ENCODE measurements around the gene PARD3.

PARD3 gene

DNA sequence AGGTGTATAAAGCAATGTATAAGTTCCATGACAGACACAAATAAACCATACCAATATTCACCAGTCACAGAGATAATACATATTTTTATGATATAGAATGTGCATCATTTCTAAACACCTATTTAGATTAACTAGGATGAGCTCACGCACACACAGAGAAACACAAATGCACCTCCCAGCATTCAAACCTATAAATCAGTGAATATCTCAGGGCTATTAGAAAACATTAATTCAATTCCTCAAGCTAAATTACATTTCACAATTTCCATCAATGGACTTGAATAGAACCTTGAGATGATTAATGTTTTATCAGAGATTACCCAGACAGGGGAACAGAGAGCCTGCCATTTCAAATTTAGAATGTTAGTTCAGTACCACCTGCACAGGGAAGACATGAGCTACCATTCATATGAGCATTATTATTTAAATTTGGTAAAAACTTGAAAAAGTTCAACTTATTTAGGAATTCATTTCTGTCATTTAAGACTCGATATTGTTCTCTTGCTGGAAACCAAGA is 221.7 kb downstream of the PARD3 start:
- Histone ChIP-seq H3K27me3 (replicated peaks; ENCODE audit: control insufficient read depth, insufficient read depth, low read length) (no peaks in the 10 kb centered on the region; the same call in 1 of the 2 replicates), H3K36me3 (ENCODE audit: control insufficient read depth, insufficient read depth, low read length) (no peaks in the 10 kb centered on the region), H3K4me3 (replicated peaks; ENCODE audit: low read depth, low read length) (no peak overlapping the region)
- no peak for TF ChIP-seq CTCF (IDR thresholded peaks at IDR 0.05; ENCODE audit: insufficient read depth, low read length, poor library complexity, severe bottlenecking)
- no peak for DNase-seq (ENCODE audit: extremely low read depth, insufficient read length)

- no peak for DNase-seq (ENCODE audit: extremely low read depth, insufficient read length)
- no peaks in the 10 kb centered on the region for H3K36me3 ChIP-seq (ENCODE audit: control insufficient read depth, insufficient read depth, low read length)
- H3K27me3 ChIP-seq (replicated peaks; ENCODE audit: control insufficient read depth, insufficient read depth, low read length): no peaks in the 10 kb centered on the region; the same call in 1 of the 2 replicates
- no peak overlapping the region for H3K4me3 ChIP-seq (replicated peaks; ENCODE audit: low read depth, low read length)
- TF ChIP-seq CTCF (IDR thresholded peaks at IDR 0.05; ENCODE audit: insufficient read depth, low read length, poor library complexity, severe bottlenecking): no peak
These were observed 224.3 kb downstream of the PARD3 start for GRCh38 chr10:34590793-34591192.

DNA sequence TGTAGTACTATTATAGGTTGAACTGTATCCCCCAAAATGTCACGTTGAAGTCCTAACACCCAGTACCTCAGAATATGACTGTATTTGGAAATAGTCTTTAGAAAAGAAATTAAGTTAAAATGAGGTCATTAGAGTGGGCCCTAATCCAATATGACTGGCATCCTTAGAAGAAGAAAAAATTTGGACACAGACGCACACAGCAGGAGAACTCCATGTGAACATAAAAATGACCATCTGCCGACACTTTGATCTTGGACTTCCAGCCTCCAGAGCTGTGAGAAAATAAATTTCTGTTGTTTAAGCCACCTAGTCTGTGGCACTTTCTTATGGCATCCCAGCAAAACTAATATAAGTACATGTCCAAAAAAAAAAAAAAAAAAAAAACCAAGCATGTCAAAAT is 225.8 kb downstream of the PARD3 start:
- Histone ChIP-seq H3K27me3 (replicated peaks; ENCODE audit: control insufficient read depth, insufficient read depth, low read length) (no peaks in the 10 kb centered on the region; the same call in 1 of the 2 replicates), H3K36me3 (ENCODE audit: control insufficient read depth, insufficient read depth, low read length) (no peaks in the 10 kb centered on the region), H3K4me3 (replicated peaks; ENCODE audit: low read depth, low read length) (no peak overlapping the region)
- TF ChIP-seq CTCF (IDR thresholded peaks at IDR 0.05; ENCODE audit: insufficient read depth, low read length, poor library complexity, severe bottlenecking): no peak
- no peak for DNase-seq (ENCODE audit: extremely low read depth, insufficient read length)

DNA sequence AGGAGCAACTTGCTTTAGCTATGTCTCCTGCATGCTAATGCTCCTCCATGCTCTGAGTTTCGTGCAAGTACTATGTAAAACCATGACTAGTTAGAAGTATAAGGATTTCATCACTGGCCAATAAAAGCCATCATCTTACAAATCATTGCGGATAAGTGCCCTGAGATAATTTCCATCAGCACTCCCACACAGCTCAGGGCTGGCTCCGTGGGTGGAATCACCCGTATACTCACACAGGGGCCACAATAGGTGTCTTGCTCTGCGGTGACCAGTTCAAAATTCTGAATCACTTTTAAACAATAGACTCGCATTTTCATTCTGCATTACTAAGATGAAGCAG is 227.4 kb downstream of the PARD3 start:
- TF ChIP-seq CTCF (IDR thresholded peaks at IDR 0.05; ENCODE audit: insufficient read depth, low read length, poor library complexity, severe bottlenecking): no peak
- H3K36me3 ChIP-seq (ENCODE audit: control insufficient read depth, insufficient read depth, low read length): no peaks in the 10 kb centered on the region
- no peaks in the 10 kb centered on the region; the same call in 1 of the 2 replicates for H3K27me3 ChIP-seq (replicated peaks; ENCODE audit: control insufficient read depth, insufficient read depth, low read length)
- H3K4me3 ChIP-seq (replicated peaks; ENCODE audit: low read depth, low read length): no peak overlapping the region
- DNase-seq (ENCODE audit: extremely low read depth, insufficient read length): no peak

GRCh38 chr10:34587002-34587679 is 228.0 kb downstream of the PARD3 start:
- no peak overlapping the region for H3K4me3 ChIP-seq (replicated peaks; ENCODE audit: low read depth, low read length)
- no peaks in the 10 kb centered on the region for H3K36me3 ChIP-seq (ENCODE audit: control insufficient read depth, insufficient read depth, low read length)
- no peak for TF ChIP-seq CTCF (IDR thresholded peaks at IDR 0.05; ENCODE audit: insufficient read depth, low read length, poor library complexity, severe bottlenecking)
- DNase-seq (ENCODE audit: extremely low read depth, insufficient read length): no peak
- H3K27me3 ChIP-seq (replicated peaks; ENCODE audit: control insufficient read depth, insufficient read depth, low read length): no peaks in the 10 kb centered on the region; the same call in 1 of the 2 replicates

Data from GM06990 (cell line).